ENCODE results near the gene BACH2.
"Not testable (repeated sequence)": the region's sequence is repeated elsewhere in the genome, so short reads cannot be mapped to it uniquely, and the experiment has no call there.

BACH2 gene

GRCh38 chr6:90072501-90072900, 224.1 kb downstream of the BACH2 start:
- no peak for DNase-seq (ENCODE audit: low spot score)

DNA sequence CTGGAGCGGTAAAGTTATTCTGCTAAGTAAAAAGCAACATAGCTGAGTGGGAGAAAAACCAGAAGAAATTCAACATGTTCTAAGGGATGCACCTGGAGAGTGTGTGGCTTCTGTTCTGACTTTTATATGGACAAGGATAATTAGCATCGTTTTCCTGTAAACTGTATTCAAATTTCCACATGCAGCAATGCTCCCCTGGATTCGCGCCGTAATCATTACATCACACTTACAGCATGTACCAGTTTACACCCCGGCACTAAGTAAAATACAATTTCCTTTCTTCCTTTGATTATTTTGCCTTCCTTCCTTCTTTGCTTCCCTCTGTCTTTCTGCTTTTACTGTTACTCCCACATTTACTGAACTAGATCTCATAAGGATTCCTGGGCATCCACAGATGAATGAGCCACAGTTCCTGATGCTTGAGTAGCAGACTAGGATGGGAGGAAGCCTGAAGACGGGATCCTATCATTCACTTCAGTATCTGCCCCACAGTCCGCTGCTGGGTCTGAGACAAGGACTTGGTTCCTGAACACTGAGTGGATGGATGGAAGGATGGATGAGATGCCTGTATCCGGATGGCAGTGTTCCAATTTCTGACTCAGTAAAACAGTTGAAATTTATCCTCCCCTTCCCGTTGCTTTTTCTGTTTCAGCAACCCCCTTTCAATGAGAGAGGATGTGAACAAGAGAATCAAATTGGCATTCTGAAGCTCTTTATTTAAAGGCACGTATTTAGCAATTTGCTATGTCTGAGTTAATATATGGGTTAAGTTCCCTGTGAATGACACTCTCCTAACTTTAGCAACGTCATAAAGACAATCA, 227.7 kb downstream of the BACH2 start:
- DNase-seq (ENCODE audit: low spot score), result no peak

- no peak for DNase-seq (ENCODE audit: low spot score)
Measured at GRCh38 chr6:90068264-90068663, 228.4 kb downstream of the BACH2 start.

DNA sequence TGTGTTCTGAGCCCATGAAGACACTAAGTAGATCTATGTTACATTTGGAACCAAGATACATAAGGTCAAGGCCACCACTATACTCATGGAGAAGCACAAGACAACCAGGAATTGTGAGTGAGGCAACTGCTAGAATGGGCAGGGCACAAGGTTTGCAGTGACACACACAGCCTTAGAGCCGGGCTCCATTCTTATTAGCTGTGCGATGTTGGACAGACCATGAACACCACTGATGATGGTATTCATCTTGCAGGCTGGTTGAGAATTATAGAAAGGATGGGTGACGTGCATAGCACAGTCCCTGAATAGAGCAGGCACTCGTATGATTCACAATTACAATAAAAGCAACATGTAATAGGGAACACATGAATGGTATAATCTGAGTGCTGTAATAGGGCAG, 229.9 kb downstream of the BACH2 start:
- DNase-seq (ENCODE audit: low spot score), result no peak

- no peak for DNase-seq (ENCODE audit: low spot score)
Measured at GRCh38 chr6:90065173-90065572, 231.5 kb downstream of the BACH2 start.

DNA sequence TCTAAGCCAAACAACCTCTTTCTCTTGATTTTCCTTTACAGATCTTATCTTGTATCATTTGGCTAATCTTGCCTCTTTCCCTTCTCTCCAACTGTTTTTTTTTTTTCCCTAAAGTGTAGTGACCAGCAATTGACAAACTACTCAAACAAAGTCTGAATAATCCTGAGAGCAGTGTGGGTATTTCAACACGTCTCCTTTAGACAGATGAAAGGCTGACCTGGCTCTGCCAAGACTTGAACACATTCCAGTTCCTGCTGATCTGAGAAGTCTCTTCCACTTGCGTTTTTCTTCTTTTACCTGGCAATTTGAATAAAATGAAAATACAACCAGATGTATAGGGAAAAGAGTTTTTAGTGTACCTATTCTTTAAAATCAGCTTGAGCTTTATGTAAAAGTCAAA, 234.0 kb downstream of the BACH2 start:
- no peak for DNase-seq (ENCODE audit: low spot score)

DNA sequence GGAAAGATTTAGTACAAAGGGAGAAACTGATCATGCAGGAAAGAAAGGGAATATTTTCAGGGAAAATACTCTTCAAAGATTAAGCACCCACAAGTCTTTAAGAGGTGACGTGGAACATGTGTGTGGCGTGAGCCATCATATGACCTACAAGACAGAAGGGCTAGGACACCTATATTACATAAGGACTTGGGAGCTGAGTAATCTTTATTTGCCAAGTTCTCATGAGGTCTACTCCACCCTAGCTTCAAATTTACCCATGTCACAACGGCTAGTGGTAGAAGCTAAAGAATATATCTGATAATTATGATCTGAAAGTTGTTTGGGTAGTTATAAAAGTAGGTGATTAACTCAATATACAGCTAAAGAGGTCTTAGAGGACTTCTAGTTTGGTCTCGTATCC, 234.6 kb downstream of the BACH2 start:
- DNase-seq (ENCODE audit: low spot score), result no peak

GRCh38 chr6:90059178-90059577, 237.5 kb downstream of the BACH2 start:
- not testable (repeated sequence) for DNase-seq (ENCODE audit: low spot score)

GRCh38 chr6:90055924-90056323, 240.7 kb downstream of the BACH2 start:
- not testable (repeated sequence) for DNase-seq (ENCODE audit: low spot score)

GRCh38 chr6:90054193-90054592, 242.4 kb downstream of the BACH2 start:
- not testable (repeated sequence) for DNase-seq (ENCODE audit: low spot score)

GRCh38 chr6:90053614-90054013, 243.0 kb downstream of the BACH2 start:
- DNase-seq (ENCODE audit: low spot score), result no peak

DNA sequence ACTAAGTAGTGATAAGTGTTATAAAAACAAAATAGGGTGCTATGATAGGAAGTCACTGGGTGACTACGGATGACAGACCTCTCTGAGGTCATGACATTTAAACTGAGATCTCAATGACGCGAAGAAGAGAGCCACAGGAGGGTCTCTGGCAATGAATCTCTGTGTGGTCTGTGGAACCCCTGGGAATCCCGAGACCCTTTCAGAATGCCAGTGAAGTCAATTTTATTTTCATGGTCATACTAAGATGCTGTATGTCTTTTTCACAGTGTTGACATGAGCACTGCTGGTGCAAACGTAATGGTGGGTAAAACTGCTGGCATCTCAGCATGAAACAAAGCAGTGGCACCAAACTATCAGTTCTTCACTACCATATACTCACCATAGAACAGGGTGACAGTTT, 247.3 kb downstream of the BACH2 start:
- no peak for DNase-seq (ENCODE audit: low spot score)

GRCh38 chr6:90048206-90048967, 248.3 kb downstream of the BACH2 start:
- DNase-seq (ENCODE audit: low spot score), result no peak

GRCh38 chr6:90045535-90045934, 251.1 kb downstream of the BACH2 start:
- DNase-seq (ENCODE audit: low spot score), result no peak

GRCh38 chr6:90044833-90045381, 251.7 kb downstream of the BACH2 start:
- no peak for DNase-seq (ENCODE audit: low spot score)

- DNase-seq (ENCODE audit: low spot score), result no peak
Measured at GRCh38 chr6:90044182-90044832, 252.3 kb downstream of the BACH2 start.

- DNase-seq (ENCODE audit: low spot score), result no peak
Measured at GRCh38 chr6:90040931-90041330, 255.7 kb downstream of the BACH2 start.

DNA sequence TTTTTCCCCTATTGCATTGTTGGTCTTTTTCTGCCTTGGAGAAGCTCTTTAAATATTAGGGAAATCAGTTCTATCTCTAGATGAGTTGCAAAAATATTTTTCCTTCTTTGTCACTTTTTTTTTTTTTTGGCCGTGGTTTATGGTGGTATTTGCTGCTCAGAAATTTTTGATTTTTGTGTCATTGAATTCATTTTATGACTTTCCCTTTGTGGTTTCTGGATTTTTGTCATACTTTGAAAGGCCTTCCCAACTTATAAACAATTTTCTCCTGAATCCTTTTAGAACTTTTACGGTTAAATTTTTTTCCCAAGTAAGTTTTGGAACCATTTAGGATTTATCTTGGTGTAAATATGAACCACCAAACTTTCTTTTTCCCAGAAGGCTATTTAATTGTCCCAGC, 256.7 kb downstream of the BACH2 start:
- DNase-seq (ENCODE audit: low spot score), result no peak

GRCh38 chr6:90038961-90039653, 257.5 kb downstream of the BACH2 start:
- DNase-seq (ENCODE audit: low spot score), result no peak

DNA sequence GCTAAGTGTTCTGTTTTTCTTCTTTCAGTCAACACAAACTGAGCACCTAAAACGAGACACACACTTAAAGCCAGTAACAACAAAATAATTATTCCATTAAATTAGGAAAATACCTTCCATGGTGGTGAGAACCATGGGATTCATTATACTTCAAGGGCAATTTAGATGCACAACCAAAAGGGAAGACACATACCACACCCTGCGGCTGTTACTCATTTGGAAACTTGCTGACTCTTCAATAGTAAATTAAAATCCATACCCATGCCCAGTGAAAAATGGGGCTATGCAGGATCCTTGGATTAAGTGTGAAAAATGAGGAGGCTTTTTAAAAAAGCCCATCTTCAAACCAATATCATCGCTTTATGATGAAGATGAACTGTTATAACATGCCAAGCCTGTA, 259.7 kb downstream of the BACH2 start:
- no peak for DNase-seq (ENCODE audit: low spot score)

GRCh38 chr6:90035047-90035723, 261.5 kb downstream of the BACH2 start:
- DNase-seq (ENCODE audit: low spot score), result no peak

All from SK-N-DZ (cell line).